Mesenchymal stem cell (in vitro differentiated cells and primary cell): ENCODE results near the gene ATP8B3.

Experiments
- DNase-seq: peaks from one replicate; pipeline ENCODE4 v3.0.0-alpha.2; 2013
- H2AFZ ChIP-seq: one replicate; pipeline ENCODE4 v1.6.1; 2013; ENCODE audit warnings: low read depth, mild to moderate bottlenecking, control low read depth, inconsistent platforms, low read length, moderate library complexity
- H2AK5ac ChIP-seq: 2 replicates; pipeline ENCODE4 v1.6.1; 2013; ENCODE audit warnings: low read length, moderate library complexity, mild to moderate bottlenecking, inconsistent platforms; ENCODE audit not compliant: severe bottlenecking
- H2BK120ac ChIP-seq: one replicate; pipeline ENCODE4 v1.6.1; 2013; ENCODE audit warnings: low read depth, mild to moderate bottlenecking, inconsistent platforms, low read length, moderate library complexity
- H2BK12ac ChIP-seq, 2 experiments: one replicate each; pipeline ENCODE4 v1.6.1; 2013; ENCODE audit warnings: inconsistent platforms in 2 of 2, low read length in 2 of 2, mild to moderate bottlenecking in 2 of 2, moderate library complexity in 2 of 2, control low read depth in 1 of 2
- H2BK15ac ChIP-seq: one replicate; pipeline ENCODE4 v1.6.1; 2013; ENCODE audit warnings: mild to moderate bottlenecking, low read depth, inconsistent platforms; ENCODE audit not compliant: poor library complexity, severe bottlenecking
- H2BK5ac ChIP-seq: 2 replicates; pipeline ENCODE4 v1.6.1; 2013; ENCODE audit warnings: low read depth, mild to moderate bottlenecking, low read length, control low read depth, inconsistent platforms; ENCODE audit not compliant: poor library complexity, severe bottlenecking
- H3K14ac ChIP-seq, 2 experiments: one replicate each; pipeline ENCODE4 v1.6.1; 2013; ENCODE audit warnings: inconsistent platforms in 2 of 2, low read length in 2 of 2, control low read depth in 1 of 2, mild to moderate bottlenecking in 1 of 2, moderate library complexity in 1 of 2
- H3K18ac ChIP-seq, 2 experiments: one replicate each; pipeline ENCODE4 v1.6.1; 2013; ENCODE audit warnings: inconsistent platforms in 2 of 2, low read length in 2 of 2, control low read depth in 1 of 2, low read depth in 1 of 2, mild to moderate bottlenecking in 1 of 2
- H3K23ac ChIP-seq, 2 experiments: one replicate each; pipeline ENCODE4 v1.6.1; 2013; ENCODE audit warnings: inconsistent platforms in 2 of 2, low read length in 2 of 2, mild to moderate bottlenecking in 2 of 2, moderate library complexity in 2 of 2, control low read depth in 1 of 2
- H3K27ac ChIP-seq: 2 replicates; pipeline ENCODE4 v1.5.1; 2013; ENCODE audit warnings: mild to moderate bottlenecking, moderate library complexity, low read length, control low read depth, inconsistent platforms; ENCODE audit not compliant: poor library complexity, severe bottlenecking
- H3K27me3 ChIP-seq, 2 experiments: 2 replicates each; pipeline versions ENCODE4 v1.6.1 to v1.7.0; 2013; ENCODE audit warnings: low read length in 2 of 2, mild to moderate bottlenecking in 2 of 2, moderate library complexity in 2 of 2, control low read depth in 1 of 2, inconsistent platforms in 1 of 2; ENCODE audit not compliant: control insufficient read depth in 1 of 2, insufficient read depth in 1 of 2
- H3K36me3 ChIP-seq, 2 experiments: 2 replicates each; pipeline versions ENCODE4 v1.6.1 to v1.7.0; 2013; ENCODE audit warnings: low read length in 2 of 2, control low read depth in 1 of 2, inconsistent platforms in 1 of 2, low read depth in 1 of 2, mild to moderate bottlenecking in 1 of 2; ENCODE audit not compliant: insufficient read depth in 2 of 2, control insufficient read depth in 1 of 2
- H3K4ac ChIP-seq, 2 experiments: one replicate each; pipeline ENCODE4 v1.6.1; 2013; ENCODE audit warnings: inconsistent platforms in 2 of 2, low read length in 2 of 2, mild to moderate bottlenecking in 2 of 2, moderate library complexity in 2 of 2, control low read depth in 1 of 2, low read depth in 1 of 2
- H3K4me1 ChIP-seq: 2 replicates; pipeline ENCODE4 v1.6.1; 2013; ENCODE audit warnings: low read depth, low read length, control low read depth; ENCODE audit not compliant: control insufficient read depth, insufficient read depth
- H3K4me2 ChIP-seq: 2 replicates; pipeline ENCODE4 v1.6.1; 2013; ENCODE audit warnings: low read length, mild to moderate bottlenecking, inconsistent platforms; ENCODE audit not compliant: poor library complexity, severe bottlenecking
- H3K4me3 ChIP-seq, 2 experiments: 2 replicates each; pipeline versions ENCODE4 v1.5.1 to v1.7.0; 2013; ENCODE audit warnings: low read length in 2 of 2, mild to moderate bottlenecking in 2 of 2, control low read depth in 1 of 2, low read depth in 1 of 2; ENCODE audit not compliant: insufficient read depth in 1 of 2
- H3K79me1 ChIP-seq: replicated peaks from 2 replicates; pipeline ENCODE4 v1.6.1; 2013; ENCODE audit warnings: mild to moderate bottlenecking, control low read depth, low read length, inconsistent platforms; ENCODE audit not compliant: poor library complexity, severe bottlenecking
- H3K9ac ChIP-seq: 2 replicates; pipeline ENCODE4 v1.7.0; 2013; ENCODE audit warnings: mild to moderate bottlenecking, low read length, moderate library complexity
- H3K9me3 ChIP-seq: 2 replicates; pipeline ENCODE4 v1.7.0; 2013; ENCODE audit warnings: mild to moderate bottlenecking, low read length; ENCODE audit not compliant: control insufficient read depth
- H4K8ac ChIP-seq: one replicate; pipeline ENCODE4 v1.6.1; 2013; ENCODE audit warnings: inconsistent platforms, mild to moderate bottlenecking, low read length, moderate library complexity
- H4K91ac ChIP-seq: one replicate; pipeline ENCODE4 v1.6.1; 2013; ENCODE audit warnings: mild to moderate bottlenecking, low read length, inconsistent platforms
- WGBS: methylation state at CpG from one replicate; pipeline ENCODE4 v1.1.7; 2013; ENCODE audit warnings: mixed read lengths; 5-methylcytosine and 5-hydroxymethylcytosine counted together

ATP8B3 gene

DNA sequence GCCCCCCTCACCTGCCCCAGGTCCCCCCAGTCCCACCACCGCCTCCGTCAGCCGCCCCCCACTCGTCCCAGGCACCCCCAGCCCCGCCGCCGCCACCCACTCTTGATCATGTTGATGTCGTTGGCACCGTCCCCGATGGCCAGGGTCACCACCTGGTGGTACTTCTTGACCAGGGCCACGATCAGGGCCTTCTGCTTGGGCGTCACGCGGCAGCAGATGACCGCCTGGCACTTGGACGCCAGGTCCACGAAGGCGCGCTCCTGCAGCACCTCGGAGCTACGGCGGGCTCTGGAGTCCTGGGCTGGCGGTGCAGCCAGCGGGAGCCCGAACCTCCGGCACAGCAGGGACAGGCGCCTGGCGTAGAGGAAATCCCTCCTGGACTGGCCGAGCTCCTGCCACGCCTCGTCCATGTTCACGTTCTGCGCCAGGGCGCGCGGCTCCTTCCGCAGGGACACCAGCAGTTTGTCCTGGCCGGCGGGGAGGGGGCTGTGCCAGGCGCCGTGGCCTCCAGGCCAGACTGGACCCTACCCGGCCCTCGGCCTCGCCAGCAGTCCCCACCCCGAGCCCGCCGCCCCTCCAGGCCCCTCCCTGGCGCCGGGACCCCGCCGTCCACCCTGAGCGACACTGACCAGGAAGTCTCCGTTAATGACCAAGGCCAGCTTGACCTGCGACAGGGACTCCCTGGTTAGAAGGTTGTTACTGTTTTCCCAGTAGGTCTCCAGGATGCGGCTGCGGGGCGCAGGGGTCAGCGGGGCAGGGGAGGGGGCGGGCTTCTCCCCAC is 22.6 kb downstream of the ATP8B3 start:
- no peak overlapping the region for H3K9ac ChIP-seq
- H3K4ac ChIP-seq: no peak overlapping the region
- H2AFZ ChIP-seq: peak overlapping the region; percentile 20
- peaks cover 9% of the 10 kb centered on the region for H3K4me1 ChIP-seq
- no peak overlapping the region for H2BK120ac ChIP-seq
- H3K27me3 ChIP-seq: peaks cover 37 to 40% of the 10 kb centered on the region in 2 experiments
- WGBS: 6% methylated on average over 55 of the region's 59 CpGs
- H3K79me1 ChIP-seq: no peaks in the 10 kb centered on the region
- no peaks in the 10 kb centered on the region for H3K9me3 ChIP-seq
- no peak overlapping the region for H3K27ac ChIP-seq
- H2BK15ac ChIP-seq: no peak overlapping the region
- H4K8ac ChIP-seq: peak overlapping the region; percentile 39
- H2BK5ac ChIP-seq: no peak overlapping the region
- H3K18ac ChIP-seq: peak overlapping the region in 1 of 2 experiments; percentile 42
- no peak for DNase-seq
- H2BK12ac ChIP-seq: no peak overlapping the region
- no peak overlapping the region for H3K4me3 ChIP-seq
- H3K36me3 ChIP-seq: no peaks in the 10 kb centered on the region
- H2AK5ac ChIP-seq: no peak overlapping the region
- no peak overlapping the region for H4K91ac ChIP-seq
- no peak overlapping the region for H3K14ac ChIP-seq
- H3K4me2 ChIP-seq: peak overlapping the region; percentile 30
- no peak overlapping the region for H3K23ac ChIP-seq

DNA sequence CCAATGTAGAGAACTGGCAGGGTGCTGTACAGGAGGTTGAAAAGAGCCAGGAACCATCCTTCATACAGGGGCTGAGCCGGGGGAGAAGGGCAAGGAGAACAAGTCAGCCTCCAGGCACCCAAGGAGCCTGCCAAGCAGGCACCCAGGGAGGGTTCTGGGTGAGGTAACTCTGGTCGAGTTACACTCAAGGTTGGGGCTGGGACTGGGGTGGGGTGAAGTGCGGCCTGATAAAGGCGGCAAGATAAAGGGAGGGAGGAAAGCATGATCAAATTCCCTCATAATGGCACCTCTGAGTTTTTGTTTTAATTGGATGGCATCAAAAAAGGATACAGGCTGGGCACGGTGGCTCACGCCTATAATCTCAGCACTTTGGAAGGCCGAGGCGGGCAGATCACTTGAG is 25.0 kb downstream of the ATP8B3 start:
- H2AK5ac ChIP-seq: no peak overlapping the region
- H3K23ac ChIP-seq: no peak overlapping the region
- no peak overlapping the region for H3K4me2 ChIP-seq
- no peak overlapping the region for H3K18ac ChIP-seq
- peaks cover 48 to 57% of the 10 kb centered on the region in 2 experiments for H3K27me3 ChIP-seq
- H4K91ac ChIP-seq: no peak overlapping the region
- 91% methylated on average over 8 of the region's 8 CpGs for WGBS
- H3K4ac ChIP-seq: no peak overlapping the region
- H3K4me3 ChIP-seq: no peak overlapping the region
- no peak overlapping the region for H3K14ac ChIP-seq
- DNase-seq: no peak
- no peak overlapping the region for H2BK15ac ChIP-seq
- H4K8ac ChIP-seq: no peak overlapping the region
- H2BK120ac ChIP-seq: no peak overlapping the region
- H3K9ac ChIP-seq: no peak overlapping the region
- no peaks in the 10 kb centered on the region for H3K36me3 ChIP-seq
- peaks cover 9% of the 10 kb centered on the region for H3K4me1 ChIP-seq
- H2BK12ac ChIP-seq: no peak overlapping the region
- H2BK5ac ChIP-seq: no peak overlapping the region
- no peaks in the 10 kb centered on the region for H3K79me1 ChIP-seq
- H2AFZ ChIP-seq: no peak overlapping the region
- H3K9me3 ChIP-seq: peaks cover 5% of the 10 kb centered on the region
- H3K27ac ChIP-seq: no peak overlapping the region

DNA sequence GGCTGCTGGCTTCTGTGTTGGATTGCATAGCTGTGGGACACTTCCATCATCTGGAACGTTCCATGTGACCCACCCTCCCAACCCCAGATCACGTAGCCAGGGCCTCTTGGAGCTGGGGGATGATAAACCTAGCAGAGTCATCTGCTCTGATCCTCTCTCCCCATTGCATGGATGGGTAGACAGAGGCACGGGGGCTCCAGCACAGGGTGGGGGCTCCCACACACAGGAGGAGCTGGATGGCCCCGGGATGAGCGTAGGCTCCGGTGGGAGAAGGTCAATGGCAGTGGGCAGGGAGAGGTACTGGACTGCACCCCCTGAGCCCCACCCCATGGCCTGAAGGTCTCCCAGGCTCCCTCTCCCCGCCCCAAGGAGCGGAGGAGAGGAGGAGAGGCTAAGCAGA is 25.4 kb downstream of the ATP8B3 start:
- Histone ChIP-seq H3K9me3 (peaks cover 9% of the 10 kb centered on the region), H2BK12ac (no peak overlapping the region), H3K14ac (no peak overlapping the region), H3K18ac (no peak overlapping the region), H2BK5ac (no peak overlapping the region), H3K4me2 (no peak overlapping the region), H3K9ac (no peak overlapping the region), H3K36me3 (no peaks in the 10 kb centered on the region), H4K8ac (no peak overlapping the region), H3K4me3 (no peak overlapping the region), H2AK5ac (no peak overlapping the region), H3K27ac (no peak overlapping the region), H3K23ac (no peak overlapping the region), H3K27me3 (peaks cover 51 to 57% of the 10 kb centered on the region in 2 experiments), H4K91ac (no peak overlapping the region), H2BK15ac (no peak overlapping the region), H3K4ac (no peak overlapping the region), H3K4me1 (peaks cover 9% of the 10 kb centered on the region), H2BK120ac (no peak overlapping the region), H2AFZ (no peak overlapping the region), H3K79me1 (no peaks in the 10 kb centered on the region)
- WGBS: 95% methylated on average over 6 of the region's 8 CpGs
- DNase-seq: no peak

DNA sequence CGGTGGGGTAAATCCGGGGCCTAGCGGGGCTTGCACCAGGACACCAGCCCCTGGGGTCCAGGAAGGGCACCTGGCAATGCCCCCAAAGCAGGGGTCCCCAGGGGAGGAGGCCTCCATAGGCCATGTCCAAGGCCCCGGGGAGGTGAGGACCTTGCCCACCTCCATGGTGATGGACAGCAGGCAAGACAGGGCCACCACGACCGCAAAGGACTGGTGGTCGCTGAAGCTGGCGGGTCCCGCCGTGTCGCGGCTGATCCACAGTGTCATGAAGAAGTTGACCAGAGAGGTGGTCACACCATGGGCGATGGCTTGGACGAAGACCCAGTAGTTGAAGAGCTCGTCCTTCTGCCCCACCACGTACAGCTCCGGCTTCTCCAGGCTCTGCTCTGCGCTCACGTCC is 26.8 kb downstream of the ATP8B3 start:
- H3K4me3 ChIP-seq: no peak overlapping the region
- no peak overlapping the region for H2AFZ ChIP-seq
- peaks cover 50 to 57% of the 10 kb centered on the region in 2 experiments for H3K27me3 ChIP-seq
- no peak overlapping the region for H3K4me2 ChIP-seq
- WGBS: 96% methylated on average over 19 of the region's 19 CpGs
- no peak overlapping the region for H2BK15ac ChIP-seq
- H4K8ac ChIP-seq: no peak overlapping the region
- H2AK5ac ChIP-seq: no peak overlapping the region
- peaks cover 11% of the 10 kb centered on the region for H3K9me3 ChIP-seq
- H3K9ac ChIP-seq: no peak overlapping the region
- H3K4ac ChIP-seq: no peak overlapping the region
- no peak overlapping the region for H3K27ac ChIP-seq
- H3K14ac ChIP-seq: no peak overlapping the region
- H3K4me1 ChIP-seq: peaks cover 7% of the 10 kb centered on the region
- H3K79me1 ChIP-seq: no peaks in the 10 kb centered on the region
- no peak overlapping the region for H2BK12ac ChIP-seq
- H3K18ac ChIP-seq: no peak overlapping the region
- no peaks in the 10 kb centered on the region for H3K36me3 ChIP-seq
- no peak for DNase-seq
- H2BK120ac ChIP-seq: no peak overlapping the region
- H4K91ac ChIP-seq: no peak overlapping the region
- H3K23ac ChIP-seq: no peak overlapping the region
- H2BK5ac ChIP-seq: no peak overlapping the region
